ENCODE measurements around the gene SOS2. TPM values are rescaled to one million over a fixed set of nuclear protein-coding genes. Genes with fewer than 3 reads are reported as not detected.
A peak's percentile ranks its signal among the peaks of the same experiment; 100 is the strongest.

SOS2 gene
- total and polyA plus RNA-seq, 2 donors (not counting 1 experiment from before 2014, with no cell fraction given) = 9.6 to 51.0 TPM

DNA sequence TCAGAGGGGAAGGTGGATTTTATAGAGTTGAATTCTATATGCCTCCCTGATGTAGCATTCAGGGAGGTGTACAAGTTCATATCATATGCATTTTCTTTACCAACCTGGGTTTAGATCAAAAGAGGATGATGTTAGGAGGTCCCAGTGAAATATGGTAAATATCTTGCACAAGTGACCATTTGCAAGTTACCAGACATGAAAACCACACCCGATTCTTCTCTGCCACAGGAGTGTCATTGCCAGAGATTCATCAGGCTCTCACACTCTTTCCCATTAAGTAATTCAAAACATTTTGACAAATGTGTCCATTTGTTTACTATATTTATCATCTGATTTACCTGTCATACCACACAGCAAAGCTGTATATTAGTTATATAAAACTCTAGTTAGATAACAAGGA is 159.0 kb downstream of the SOS2 start:
- WGBS (ENCODE audit: insufficient coverage) = 100% methylated on average over 1 of the region's 1 CpG
- peak overlapping the region in 1 of 2 donors; percentile 47 for H3K27ac ChIP-seq (ENCODE audit: low read length in 2 of 2)
- CTCF ChIA-PET = interaction anchor here (1.3 to 3.5 kb wide), 2 partner anchors 10 to 32 kb away, joined by 3 to 22 read pairs; no protein-coding TSS in a partner anchor

More for the DNA sequence above, 159.0 kb downstream of the SOS2 start:
- peaks cover 12 to 15% of the 10 kb centered on the region in 2 donors for H3K4me1 ChIP-seq (ENCODE audit: control insufficient read depth in 2 of 2, insufficient read depth in 2 of 2, low read length in 2 of 2)
- no peaks in the 10 kb centered on the region for H4K20me1 ChIP-seq (ENCODE audit: control insufficient read depth, insufficient read depth, low read length, poor library complexity, severe bottlenecking)
- POLR2A ChIA-PET = no interaction called here
- H3K9ac ChIP-seq (ENCODE audit: low read length) = no peak overlapping the region
- H2AFZ ChIP-seq (ENCODE audit: insufficient read depth, low read depth, low read length, poor library complexity, severe bottlenecking) = no peak overlapping the region
- H3K4me3 ChIP-seq (ENCODE audit: control extremely low read depth in 1 of 5, extremely low read depth in 1 of 5, insufficient read depth in 1 of 5, low read depth in 2 of 5, low read length in 4 of 5) = no peak overlapping the region
- Mint-ChIP-seq H3K4me3 (no peak overlapping the region), H3K27ac (no peak overlapping the region), H3K4me1 (peaks cover 45% of the 10 kb centered on the region), H3K9me3 (ENCODE audit: insufficient read depth) (no peaks in the 10 kb centered on the region), H3K27me3 (no peaks in the 10 kb centered on the region)
- ATAC-seq (ENCODE audit: low read depth) = no peak
- intact Hi-C loops (cut with micrococcal nuclease) = no loop called here
- DNase-seq = no peak
- H3K79me2 ChIP-seq (ENCODE audit: control insufficient read depth, insufficient read depth, low read length) = peaks cover 37% of the 10 kb centered on the region
- H3K27me3 ChIP-seq (replicated peaks in 1 of 4; ENCODE audit: control extremely low read depth in 1 of 4, control insufficient read depth in 3 of 4, insufficient read depth in 4 of 4, low read length in 3 of 4) = no peaks in the 10 kb centered on the region
- no peak overlapping the region for H3K4me2 ChIP-seq (replicated peaks; ENCODE audit: low read depth, low read length, poor library complexity, severe bottlenecking)
- H3K9me3 ChIP-seq (ENCODE audit: control extremely low read depth in 1 of 3, control insufficient read depth in 2 of 3, insufficient read depth in 1 of 3, low read length in 2 of 3) = no peaks in the 10 kb centered on the region
- TF ChIP-seq EZH2 (IDR thresholded peaks at IDR 0.05; ENCODE audit: borderline replicate concordance, insufficient read depth, low read depth, low read length, poor library complexity, severe bottlenecking) (no peak), CTCF (IDR thresholded peaks at IDR 0.05) (no peak)
- H3K36me3 ChIP-seq (replicated peaks in 1 of 2; ENCODE audit: control extremely low read depth in 1 of 2, control insufficient read depth in 1 of 2, extremely low read depth in 1 of 2, insufficient read depth in 2 of 2, low read length in 1 of 2) = peaks cover 0 to 4% of the 10 kb centered on the region in 2 experiments
